B cell (primary cell): ENCODE measurements around the gene SLC39A8. TPM values are rescaled to one million over a fixed set of nuclear protein-coding genes. Genes with fewer than 3 reads are reported as not detected.

Source experiments
- ATAC-seq: fragments of 200-7000 bp; cut with Tn5 transposase; one replicate; pipeline ENCODE4 v1.10.0; 2021; ENCODE audit warnings: low read depth, mild to moderate bottlenecking, moderate number of reproducible peaks, moderate library complexity
- CTCF ChIA-PET: fragments of 350-600 bp; sonication (Branson Sonifier 250); formaldehyde crosslinking; loops from one replicate; lab custom pipeline; 2021; ENCODE audit warnings: antibody characterized with exemption, inconsistent platforms; lab: Charles Lee
- POLR2A ChIA-PET: fragments of 350-600 bp; sonication (Branson Sonifier 250); formaldehyde crosslinking; loops from one replicate; lab custom pipeline; 2021; ENCODE audit warnings: antibody characterized with exemption; lab: Charles Lee
- DNase-seq: peaks from one replicate; pipeline ENCODE4 v3.0.0; 2013
- H2AFZ ChIP-seq: 2 replicates; pipeline ENCODE4 v1.6.1; 2012; ENCODE audit warnings: mild to moderate bottlenecking, low read depth, low read length; ENCODE audit not compliant: insufficient read depth, poor library complexity, severe bottlenecking
- H3K27ac ChIP-seq, 2 donors: 1 replicate in 1 of 2; 2 replicates in 1 of 2; pipeline ENCODE4 v1.5.1; 2012 to 2013; ENCODE audit warnings: low read length in 2 of 2, mild to moderate bottlenecking in 2 of 2, moderate library complexity in 1 of 2
- H3K27me3 ChIP-seq, 4 experiments: fragments of 200-600 bp in 1 of 4; sonication (generic) in 1 of 4; replicated peaks in 1 of 4; 1 replicate in 2 of 4; 2 replicates in 2 of 4; pipeline versions ENCODE4 v1.6.1 to v1.7.0; 2013 to 2016; ENCODE audit warnings: low read length in 3 of 4, mild to moderate bottlenecking in 2 of 4, mixed read lengths in 1 of 4, moderate library complexity in 1 of 4; ENCODE audit not compliant: insufficient read depth in 4 of 4, control insufficient read depth in 3 of 4; ENCODE audit errors: control extremely low read depth in 1 of 4
- H3K36me3 ChIP-seq, 2 experiments: replicated peaks in 1 of 2; 1 replicate in 1 of 2; 2 replicates in 1 of 2; pipeline versions ENCODE4 v1.6.1 to v1.7.1; 2013; ENCODE audit warnings: low read length in 1 of 2; ENCODE audit not compliant: insufficient read depth in 2 of 2, control insufficient read depth in 1 of 2; ENCODE audit errors: control extremely low read depth in 1 of 2, extremely low read depth in 1 of 2
- H3K4me1 ChIP-seq, 2 donors: fragments of 200-600 bp in 1 of 2; sonication (generic) in 1 of 2; 1 replicate in 1 of 2; 2 replicates in 1 of 2; pipeline versions ENCODE4 v1.5.1 to v1.6.1; 2013 to 2017; ENCODE audit warnings: low read length in 2 of 2; ENCODE audit not compliant: control insufficient read depth in 2 of 2, insufficient read depth in 2 of 2
- H3K4me2 ChIP-seq: replicated peaks from 2 replicates; pipeline ENCODE3; 2012; ENCODE audit warnings: mild to moderate bottlenecking, low read depth, low read length; ENCODE audit not compliant: poor library complexity, severe bottlenecking
- H3K4me3 ChIP-seq, 5 experiments: fragments of 200-600 bp in 1 of 5; sonication (generic) in 1 of 5; 1 replicate in 3 of 5; 2 replicates in 2 of 5; pipeline versions ENCODE4 v1.5.1 to v1.7.0; 2011 to 2016; ENCODE audit warnings: low read length in 4 of 5, mild to moderate bottlenecking in 4 of 5, low read depth in 2 of 5, control low read depth in 1 of 5, moderate library complexity in 1 of 5; ENCODE audit not compliant: insufficient read depth in 1 of 5; ENCODE audit errors: control extremely low read depth in 1 of 5, extremely low read depth in 1 of 5
- H3K79me2 ChIP-seq: fragments of 200-600 bp; sonication (generic); one replicate; pipeline ENCODE4 v1.6.0; 2016; ENCODE audit warnings: low read length; ENCODE audit not compliant: control insufficient read depth, insufficient read depth
- H3K9ac ChIP-seq: fragments of 200-600 bp; sonication (generic); 2 replicates; pipeline ENCODE4 v1.6.1; 2017; ENCODE audit warnings: mild to moderate bottlenecking, low read length, moderate library complexity
- H3K9me3 ChIP-seq, 3 donors: one replicate each; pipeline versions ENCODE4 v1.6.1 to v1.7.1; 2013; ENCODE audit warnings: low read length in 2 of 3; ENCODE audit not compliant: control insufficient read depth in 2 of 3, insufficient read depth in 1 of 3; ENCODE audit errors: control extremely low read depth in 1 of 3
- H4K20me1 ChIP-seq: 2 replicates; pipeline ENCODE4 v1.6.0; 2012; ENCODE audit warnings: mild to moderate bottlenecking, low read length; ENCODE audit not compliant: insufficient read depth, control insufficient read depth, poor library complexity, severe bottlenecking
- H3K27ac Mint-ChIP-seq: one replicate; pipeline ENCODE4 v1.8.0; 2021; ENCODE audit warnings: mixed read lengths
- H3K27me3 Mint-ChIP-seq: one replicate; pipeline ENCODE4 v1.8.0; 2021; ENCODE audit warnings: mixed read lengths
- H3K4me1 Mint-ChIP-seq: one replicate; pipeline ENCODE4 v1.8.0; 2021; ENCODE audit warnings: mixed read lengths
- H3K4me3 Mint-ChIP-seq: one replicate; pipeline ENCODE4 v1.8.0; 2021; ENCODE audit warnings: mixed read lengths
- H3K9me3 Mint-ChIP-seq: one replicate; pipeline ENCODE4 v1.8.0; 2022; ENCODE audit warnings: mixed read lengths; ENCODE audit not compliant: insufficient read depth
- CTCF ChIP-seq: fragments of 200-600 bp; IDR thresholded peaks from one replicate; pipeline ENCODE4 v1.8.0; 2022; ENCODE audit warnings: antibody characterized with exemption, mild to moderate bottlenecking
- EZH2 ChIP-seq: IDR thresholded peaks from 2 replicates; pipeline ENCODE4 v1.6.1; 2012; ENCODE audit warnings: borderline replicate concordance, low read depth, mild to moderate bottlenecking, moderate library complexity, low read length; ENCODE audit not compliant: insufficient read depth, poor library complexity, severe bottlenecking
- intact Hi-C: fragments of 100-400 bp; cut with micrococcal nuclease; formaldehyde crosslinking; loops from one replicate; pipeline ENCODE4 v1.10.0; 2022
- polyA plus RNA-seq: library from polyadenylated mRNA; depleted of rRNA; stranded (reverse); fragments of >200 nt; gene quantifications from 2 replicates; pipeline ENCODE4 v1.2.3, GENCODE V29; 2012
- total RNA-seq, 2 donors: library from RNA; stranded (reverse); fragments of 120-200 nt in 1 of 2; gene quantifications; 1 replicate in 1 of 2; 2 replicates in 1 of 2; pipeline versions ENCODE4 v1.2.3 to v1.2.4, GENCODE V29; 2013 to 2022

The SLC39A8 gene
- total and polyA plus RNA-seq, 2 donors (not counting 1 experiment from before 2014, with no cell fraction given) = 2.4 to 8.4 TPM

- ATAC-seq (no peak), DNase-seq (no peak)
- Mint-ChIP-seq H3K9me3 (no peaks in the 10 kb centered on the region), H3K27me3 (no peaks in the 10 kb centered on the region), H3K4me3 (no peak overlapping the region), H3K27ac (no peak overlapping the region), H3K4me1 (no peaks in the 10 kb centered on the region)
- no peaks in the 10 kb centered on the region for H3K9me3 ChIP-seq
- TF ChIP-seq CTCF (no peak), EZH2 (no peak)
- no peak overlapping the region for H3K27ac ChIP-seq
- H3K4me3 ChIP-seq = no peak overlapping the region
- no peaks in the 10 kb centered on the region for H4K20me1 ChIP-seq
- H3K36me3 ChIP-seq = peaks cover 0 to 4% of the 10 kb centered on the region in 2 experiments
- H3K4me2 ChIP-seq = no peak overlapping the region
- H2AFZ ChIP-seq = no peak overlapping the region
- H3K27me3 ChIP-seq = no peaks in the 10 kb centered on the region
- intact Hi-C loops = no loop called here
- no peaks in the 10 kb centered on the region for H3K4me1 ChIP-seq
- H3K9ac ChIP-seq = no peak overlapping the region
- ChIA-PET POLR2A (no interaction called here), CTCF (interaction anchor here (0.8 kb wide), 1 partner anchor 14 kb away, joined by 3 read pairs; no protein-coding TSS in a partner anchor)
- H3K79me2 ChIP-seq = no peaks in the 10 kb centered on the region
These were observed 56.8 kb downstream of the SLC39A8 start for GRCh38 chr4:102288497-102288896.

GRCh38 chr4:102285831-102286230, 59.5 kb downstream of the SLC39A8 start:
- Mint-ChIP-seq H3K4me3 (no peak overlapping the region), H3K27ac (no peak overlapping the region), H3K9me3 (no peaks in the 10 kb centered on the region), H3K4me1 (no peaks in the 10 kb centered on the region), H3K27me3 (no peaks in the 10 kb centered on the region)
- Histone ChIP-seq H3K36me3 (peaks cover 0 to 4% of the 10 kb centered on the region in 2 experiments), H2AFZ (no peak overlapping the region), H3K9me3 (no peaks in the 10 kb centered on the region), H3K79me2 (no peaks in the 10 kb centered on the region), H3K4me2 (no peak overlapping the region), H3K4me3 (no peak overlapping the region), H4K20me1 (no peaks in the 10 kb centered on the region), H3K27ac (no peak overlapping the region), H3K4me1 (no peaks in the 10 kb centered on the region), H3K9ac (no peak overlapping the region), H3K27me3 (no peaks in the 10 kb centered on the region)
- ChIA-PET CTCF (no interaction called here), POLR2A (no interaction called here)
- intact Hi-C loops = no loop called here
- TF ChIP-seq EZH2 (no peak), CTCF (no peak)
- no peak for DNase-seq
- no peak for ATAC-seq
